Astrocyte of the cerebellum (primary cell): ENCODE measurements around the gene FIGN.

Experiments used
- DNase-seq: peaks from one replicate; pipeline ENCODE4 v3.0.0-alpha.2; 2011; ENCODE audit warnings: low read depth
- H3K4me3 ChIP-seq: 2 replicates; pipeline ENCODE4 v1.5.1; 2011; ENCODE audit warnings: mild to moderate bottlenecking, low read depth, low read length, moderate library complexity
- in situ Hi-C: cut with HindIII; loops from 2 replicates; pipeline ENCODE4 v1.10.0; 2017; ENCODE audit warnings: low sequenced_read_pairs
- TF ChIP-seq, protein P1 (sequence below): IDR thresholded peaks from 2 replicates; pipeline ENCODE4 v1.5.1; 2012; ENCODE audit warnings: low read length, low read depth, moderate library complexity, mild to moderate bottlenecking; ENCODE audit errors: missing control alignments

FIGN gene

DNA sequence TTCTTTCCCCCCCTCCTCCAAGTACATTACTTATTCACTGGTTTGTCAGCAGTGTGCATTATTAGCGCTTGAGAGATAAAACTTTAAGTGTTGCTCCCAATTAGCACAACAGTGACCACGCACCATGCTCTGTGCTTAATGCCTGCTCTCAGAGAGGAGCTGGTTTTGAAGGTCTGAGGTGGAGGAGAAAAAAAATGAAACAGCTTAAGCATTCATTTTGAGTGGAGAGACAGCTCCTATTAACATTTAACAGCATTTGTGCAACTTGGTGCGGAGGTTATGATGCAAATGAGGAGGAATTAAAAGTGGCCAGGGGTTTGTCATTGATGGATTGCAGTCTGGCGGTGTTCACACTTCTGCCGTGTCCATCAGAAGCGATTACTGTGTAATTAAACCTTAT lies 141.8 kb downstream of the FIGN start:
- no peak for DNase-seq
- no peak overlapping the region for H3K4me3 ChIP-seq
- in situ Hi-C loops = no loop called here
- TF ChIP-seq, protein P1, sequence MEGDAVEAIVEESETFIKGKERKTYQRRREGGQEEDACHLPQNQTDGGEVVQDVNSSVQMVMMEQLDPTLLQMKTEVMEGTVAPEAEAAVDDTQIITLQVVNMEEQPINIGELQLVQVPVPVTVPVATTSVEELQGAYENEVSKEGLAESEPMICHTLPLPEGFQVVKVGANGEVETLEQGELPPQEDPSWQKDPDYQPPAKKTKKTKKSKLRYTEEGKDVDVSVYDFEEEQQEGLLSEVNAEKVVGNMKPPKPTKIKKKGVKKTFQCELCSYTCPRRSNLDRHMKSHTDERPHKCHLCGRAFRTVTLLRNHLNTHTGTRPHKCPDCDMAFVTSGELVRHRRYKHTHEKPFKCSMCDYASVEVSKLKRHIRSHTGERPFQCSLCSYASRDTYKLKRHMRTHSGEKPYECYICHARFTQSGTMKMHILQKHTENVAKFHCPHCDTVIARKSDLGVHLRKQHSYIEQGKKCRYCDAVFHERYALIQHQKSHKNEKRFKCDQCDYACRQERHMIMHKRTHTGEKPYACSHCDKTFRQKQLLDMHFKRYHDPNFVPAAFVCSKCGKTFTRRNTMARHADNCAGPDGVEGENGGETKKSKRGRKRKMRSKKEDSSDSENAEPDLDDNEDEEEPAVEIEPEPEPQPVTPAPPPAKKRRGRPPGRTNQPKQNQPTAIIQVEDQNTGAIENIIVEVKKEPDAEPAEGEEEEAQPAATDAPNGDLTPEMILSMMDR = no peak

DNA sequence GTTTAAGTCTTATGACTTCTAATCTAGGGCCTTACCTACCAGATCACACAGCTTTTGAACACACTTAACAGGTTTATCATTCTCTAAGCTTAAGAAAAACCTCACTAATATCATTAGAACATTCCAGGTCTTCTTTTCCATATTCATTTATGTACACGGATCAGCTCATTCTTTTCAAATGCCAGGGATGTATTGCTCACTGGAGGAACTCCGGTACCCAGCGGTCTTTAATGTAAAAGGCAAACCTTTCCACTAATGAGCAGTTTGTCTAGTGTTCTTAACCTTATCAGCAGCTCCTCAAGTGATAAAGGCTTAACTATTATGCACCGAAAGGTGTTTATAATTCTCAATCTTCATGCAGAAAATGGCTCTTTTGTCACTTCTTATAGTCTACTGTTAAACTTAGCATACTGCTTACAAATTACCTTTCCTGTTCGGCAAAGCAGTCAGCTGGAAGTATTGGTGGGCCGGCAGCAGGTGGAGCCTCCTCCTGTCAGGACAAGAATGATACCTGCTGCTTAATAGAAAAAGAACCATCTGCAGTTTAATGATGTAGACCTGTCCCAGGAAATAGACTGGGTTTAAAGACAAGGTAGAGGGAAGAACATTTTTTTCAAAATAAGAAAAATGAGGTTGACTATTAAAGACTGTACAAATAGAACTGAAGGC lies 142.7 kb downstream of the FIGN start:
- in situ Hi-C loops = no loop called here
- no peak for DNase-seq
- TF ChIP-seq, protein P1 = no peak
- no peak overlapping the region for H3K4me3 ChIP-seq

DNA sequence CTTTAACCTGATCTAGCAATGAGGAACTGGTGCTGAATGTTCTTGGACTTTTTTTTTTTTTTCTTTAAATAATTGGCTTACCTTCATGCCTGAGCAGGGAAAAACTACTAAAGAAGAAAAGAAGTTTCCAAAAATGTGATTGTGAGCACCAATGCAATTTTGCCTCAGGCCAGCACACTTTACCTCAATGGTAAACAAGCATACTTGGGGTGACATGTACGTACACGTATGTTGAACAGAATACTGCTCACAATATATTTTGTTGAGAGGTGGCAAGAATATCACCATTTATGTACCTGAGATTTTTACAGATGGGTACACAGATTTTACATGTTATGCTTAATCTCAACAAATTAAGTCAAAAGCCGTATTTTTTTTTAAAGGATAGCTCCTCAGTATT lies 144.3 kb downstream of the FIGN start:
- TF ChIP-seq, protein P1 = no peak
- H3K4me3 ChIP-seq = no peak overlapping the region
- no peak for DNase-seq
- in situ Hi-C loops = no loop called here

DNA sequence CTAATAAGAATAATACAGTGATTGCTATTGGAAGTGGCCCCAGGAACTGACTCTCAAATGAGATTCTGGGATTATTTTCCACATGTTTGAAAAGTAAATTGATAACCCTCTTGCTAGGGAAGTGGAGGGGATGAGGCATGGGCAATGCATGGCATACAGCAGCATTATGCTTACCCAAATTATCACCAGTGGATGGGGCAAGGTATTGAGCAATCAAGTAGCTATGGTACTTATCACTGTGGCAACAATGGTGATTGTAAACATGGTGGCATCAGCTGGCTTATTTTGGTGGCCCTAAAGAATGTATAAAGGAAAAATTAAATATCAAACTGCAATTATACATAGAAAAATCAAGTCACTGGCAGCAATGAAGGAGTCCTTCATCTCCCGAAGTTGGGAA lies 155.1 kb downstream of the FIGN start:
- no peak overlapping the region for H3K4me3 ChIP-seq
- in situ Hi-C loops = no loop called here
- DNase-seq = no peak
- TF ChIP-seq, protein P1 = no peak

DNA sequence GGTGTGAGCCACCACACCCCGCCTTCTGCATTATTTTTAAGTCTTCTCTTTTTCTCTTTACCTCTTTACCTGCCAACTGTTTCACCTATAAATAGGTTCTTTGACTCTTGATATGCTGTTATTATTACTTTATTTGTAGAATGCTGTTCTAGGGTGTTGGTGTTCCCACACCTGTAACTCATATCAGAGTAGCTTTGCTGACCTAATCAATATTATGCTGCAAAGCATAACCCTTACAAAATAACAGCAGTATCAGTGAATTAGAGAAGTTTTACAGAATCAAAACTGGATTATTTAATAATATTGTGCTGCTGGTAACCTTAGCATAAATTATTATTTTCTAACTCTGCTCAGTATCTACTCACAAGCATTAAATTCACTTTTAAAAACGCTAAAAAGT lies 161.5 kb downstream of the FIGN start:
- TF ChIP-seq, protein P1 = no peak
- H3K4me3 ChIP-seq = no peak overlapping the region
- in situ Hi-C loops = no loop called here
- DNase-seq = no peak

DNA sequence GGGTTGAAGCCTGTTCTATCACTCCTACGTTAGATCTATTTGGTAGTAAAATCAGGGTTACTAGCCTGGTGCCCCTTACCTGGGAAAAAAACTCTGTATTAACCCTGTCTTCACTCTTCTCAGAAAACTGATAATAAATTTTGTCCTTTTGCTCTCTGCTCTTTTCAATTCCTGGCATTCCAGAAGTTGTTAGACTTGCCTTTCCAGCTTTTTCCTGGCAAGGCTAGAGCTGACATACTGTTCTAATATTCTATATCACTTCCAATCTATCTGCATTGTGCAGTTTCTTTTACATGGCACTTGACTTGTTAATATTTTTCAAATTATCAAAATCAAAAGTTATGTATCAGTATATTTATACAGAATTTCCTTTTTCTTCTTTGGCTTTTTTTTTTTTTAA lies 162.2 kb downstream of the FIGN start:
- TF ChIP-seq, protein P1 = no peak
- DNase-seq = no peak
- H3K4me3 ChIP-seq = no peak overlapping the region
- in situ Hi-C loops = no loop called here
